ENCODE results near the gene SSNA1. TPM values are rescaled to one million over a fixed set of nuclear protein-coding genes. Genes with fewer than 3 reads are reported as not detected.

The SSNA1 gene
- total and polyA plus RNA-seq, 9 of the 15 experiments (the other 6 are each of a cell fraction or from before 2014, with no cell fraction given): 1.9 to 130 (median 57.1) TPM

- no peak for TF ChIP-seq REST (IDR thresholded peaks at IDR 0.05; ENCODE audit: borderline replicate concordance)
- TF ChIP-seq REST (CRISPR knock-in tag; IDR thresholded peaks at IDR 0.05; ENCODE audit: low read depth): peak; percentile 61; the same call in 1 of the 2 replicates
- no peak for TF ChIP-seq PHTF2 (CRISPR knock-in tag; IDR thresholded peaks at IDR 0.05)
- peak; percentile 78; the same call in 1 of the 2 replicates for TF ChIP-seq KDM2B (CRISPR knock-in tag; IDR thresholded peaks at IDR 0.05)
- TF ChIP-seq TEAD1 (CRISPR knock-in tag; IDR thresholded peaks at IDR 0.05): no peak
- TF ChIP-seq NRF1 (conservative IDR thresholded peaks at IDR 0.05 in 1 of 2, IDR thresholded peaks at IDR 0.05 in 1 of 2): peak; percentile 88 to 90
- no peak for TF ChIP-seq STAT5B (CRISPR knock-in tag; IDR thresholded peaks at IDR 0.05)
- TF ChIP-seq SMC3 (conservative IDR thresholded peaks at IDR 0.05; ENCODE audit: insufficient read depth, low read depth, low read length): no peak
- TF ChIP-seq IFI16 (CRISPR knock-in tag; IDR thresholded peaks at IDR 0.05): no peak
- no peak for TF ChIP-seq ELK3 (CRISPR knock-in tag; IDR thresholded peaks at IDR 0.05)
- TF ChIP-seq SUPT5H (IDR thresholded peaks at IDR 0.05): peak; percentile 88
- TF ChIP-seq PML (IDR thresholded peaks at IDR 0.05; ENCODE audit: low read length): peak; percentile 45; the same call in 1 of the 2 replicates
- TF ChIP-seq RBBP5 (IDR thresholded peaks at IDR 0.05; ENCODE audit: borderline replicate concordance, insufficient read depth, low read length, poor library complexity, severe bottlenecking): peak; percentile 72
Observed at GRCh38 chr9:137200311-137201204, 12.1 kb downstream of the SSNA1 start, which contains the start of gene TPRN (continued).
